Ascending aorta (tissue), 2 donors: ENCODE results near the gene CAMK2G. TPM values are rescaled to one million over a fixed set of nuclear protein-coding genes. Genes with fewer than 3 reads are reported as not detected.
"Not testable (repeated sequence)": the region's sequence is repeated elsewhere in the genome, so short reads cannot be mapped to it uniquely, and the experiment has no call there.

ENCODE experiments used
- DNase-seq, 2 donors: peaks; one replicate each; pipeline ENCODE4 v3.0.0-alpha.2; 2019; ENCODE audit warnings: low spot score in 2 of 2
- H3K27ac ChIP-seq, 2 donors: fragments of 200-600 bp; sonication (generic); one replicate each; pipeline ENCODE4 v1.5.1; 2016 to 2017; ENCODE audit warnings: mild to moderate bottlenecking in 1 of 2
- H3K27me3 ChIP-seq: fragments of 200-600 bp; sonication (generic); one replicate; pipeline ENCODE4 v1.5.1; 2017
- H3K36me3 ChIP-seq, 2 donors: fragments of 200-600 bp; sonication (generic); one replicate each; pipeline ENCODE4 v1.5.1; 2016
- H3K4me1 ChIP-seq, 2 donors: fragments of 200-600 bp; sonication (generic); one replicate each; pipeline ENCODE4 v1.5.1; 2016 to 2017; ENCODE audit warnings: mild to moderate bottlenecking in 1 of 2
- H3K4me3 ChIP-seq, 2 donors: fragments of 200-600 bp; sonication (generic); one replicate each; pipeline ENCODE4 v1.5.1; 2016 to 2017; ENCODE audit warnings: mild to moderate bottlenecking in 1 of 2
- H3K9me3 ChIP-seq, 2 donors: fragments of 200-600 bp; sonication (generic); one replicate each; pipeline ENCODE4 v1.5.1; 2016
- CTCF ChIP-seq, 3 experiments: fragments of 200-600 bp in 2 of 3; fragments of 450-650 bp in 1 of 3; sonication (generic) in 2 of 3; IDR thresholded peaks; one replicate each; pipeline ENCODE4 v1.5.1; 2016 to 2019; ENCODE audit warnings: antibody characterized with exemption in 3 of 3, mild to moderate bottlenecking in 1 of 3, moderate library complexity in 1 of 3
- intact Hi-C: fragments of 100-400 bp; cut with DNase I; formaldehyde crosslinking; loops from one replicate; pipeline ENCODE4 v1.15.1; 2023
- total RNA-seq: library from RNA; depleted of rRNA; stranded (reverse); fragments of >200 nt; gene quantifications from one replicate; pipeline ENCODE4 v1.1.0, GENCODE V29; 2016

CAMK2G gene
- total RNA-seq, 1 donor from 2014 or later, result 60.3 TPM

GRCh38 chr10:73798927-73799560 is 75.3 kb downstream of the CAMK2G start:
- H3K9me3 ChIP-seq, result no peaks in the 10 kb centered on the region
- intact Hi-C loops, result no loop called here
- TF ChIP-seq CTCF (IDR thresholded peaks at IDR 0.05), result no peak
- H3K4me3 ChIP-seq, result no peak overlapping the region
- no peaks in the 10 kb centered on the region for H3K27me3 ChIP-seq
- DNase-seq, result no peak
- no peak overlapping the region for H3K27ac ChIP-seq
- H3K4me1 ChIP-seq, result no peaks in the 10 kb centered on the region
- peaks cover 92 to 96% of the 10 kb centered on the region in 2 donors for H3K36me3 ChIP-seq

DNA sequence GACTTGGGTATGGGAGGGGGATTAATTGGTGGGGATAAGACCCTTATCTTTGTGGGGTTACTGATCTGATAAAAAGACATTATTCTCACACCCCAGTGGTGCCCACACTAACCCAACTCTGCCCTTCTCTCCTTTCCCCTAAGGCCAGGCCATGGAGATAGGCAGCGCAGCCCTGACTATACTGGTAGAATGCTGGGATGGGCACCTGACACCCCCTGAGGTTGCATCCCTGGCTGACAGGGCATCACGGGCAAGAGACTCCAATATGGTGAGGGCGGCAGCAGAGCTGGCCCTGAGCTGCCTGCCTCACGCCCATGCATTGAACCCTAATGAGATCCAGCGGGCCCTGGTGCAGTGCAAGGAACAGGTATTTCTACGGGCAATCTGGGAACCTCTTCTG is 76.3 kb downstream of the CAMK2G start:
- H3K36me3 ChIP-seq, result peaks cover 94 to 96% of the 10 kb centered on the region in 2 donors
- H3K9me3 ChIP-seq, result no peaks in the 10 kb centered on the region
- no peak overlapping the region for H3K27ac ChIP-seq
- intact Hi-C loops, result no loop called here
- H3K4me1 ChIP-seq, result no peaks in the 10 kb centered on the region
- no peaks in the 10 kb centered on the region for H3K27me3 ChIP-seq
- DNase-seq, result no peak
- no peak overlapping the region for H3K4me3 ChIP-seq
- TF ChIP-seq CTCF (IDR thresholded peaks at IDR 0.05), result no peak

DNA sequence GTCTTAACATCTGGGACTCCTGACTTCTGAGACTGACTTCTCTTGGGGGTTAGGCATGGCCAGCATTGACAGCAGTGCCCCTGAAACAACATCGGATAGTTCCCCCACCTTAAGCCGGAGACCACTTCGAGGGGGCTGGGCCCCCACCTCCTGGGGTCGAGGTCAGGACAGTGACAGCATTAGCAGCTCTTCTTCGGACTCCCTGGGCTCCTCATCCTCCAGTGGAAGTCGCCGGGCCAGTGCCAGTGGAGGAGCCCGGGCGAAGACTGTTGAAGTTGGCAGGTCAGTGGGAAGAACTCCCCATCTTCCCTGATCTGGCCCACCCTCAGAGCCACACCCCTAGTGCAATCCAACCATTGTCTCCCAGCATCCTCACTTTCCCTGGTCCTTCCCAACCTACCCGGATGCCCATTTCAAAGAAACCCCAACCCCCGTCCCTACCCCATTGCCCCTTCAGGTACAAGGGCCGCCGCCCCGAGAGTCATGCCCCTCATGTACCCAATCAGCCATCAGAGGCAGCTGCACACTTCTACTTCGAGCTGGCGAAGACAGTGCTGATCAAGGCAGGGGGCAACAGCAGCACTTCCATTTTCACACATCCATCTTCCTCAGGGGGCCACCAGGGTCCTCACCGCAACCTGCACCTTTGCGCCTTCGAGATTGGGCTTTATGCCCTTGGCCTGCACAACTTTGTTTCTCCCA is 76.9 kb downstream of the CAMK2G start:
- H3K27me3 ChIP-seq, result no peaks in the 10 kb centered on the region
- H3K4me3 ChIP-seq, result no peak overlapping the region
- no peaks in the 10 kb centered on the region for H3K4me1 ChIP-seq
- no peak overlapping the region for H3K27ac ChIP-seq
- no peak for DNase-seq
- no peaks in the 10 kb centered on the region for H3K9me3 ChIP-seq
- intact Hi-C loops, result no loop called here
- peaks cover 95 to 96% of the 10 kb centered on the region in 2 donors for H3K36me3 ChIP-seq
- no peak for TF ChIP-seq CTCF (IDR thresholded peaks at IDR 0.05)

GRCh38 chr10:73796766-73797165 is 77.6 kb downstream of the CAMK2G start:
- intact Hi-C loops, result no loop called here
- TF ChIP-seq CTCF (IDR thresholded peaks at IDR 0.05), result no peak
- Histone ChIP-seq H3K36me3 (peaks cover 95 to 96% of the 10 kb centered on the region in 2 donors), H3K9me3 (no peaks in the 10 kb centered on the region), H3K4me1 (no peaks in the 10 kb centered on the region), H3K27me3 (no peaks in the 10 kb centered on the region), H3K4me3 (no peak overlapping the region), H3K27ac (no peak overlapping the region)
- no peak for DNase-seq

DNA sequence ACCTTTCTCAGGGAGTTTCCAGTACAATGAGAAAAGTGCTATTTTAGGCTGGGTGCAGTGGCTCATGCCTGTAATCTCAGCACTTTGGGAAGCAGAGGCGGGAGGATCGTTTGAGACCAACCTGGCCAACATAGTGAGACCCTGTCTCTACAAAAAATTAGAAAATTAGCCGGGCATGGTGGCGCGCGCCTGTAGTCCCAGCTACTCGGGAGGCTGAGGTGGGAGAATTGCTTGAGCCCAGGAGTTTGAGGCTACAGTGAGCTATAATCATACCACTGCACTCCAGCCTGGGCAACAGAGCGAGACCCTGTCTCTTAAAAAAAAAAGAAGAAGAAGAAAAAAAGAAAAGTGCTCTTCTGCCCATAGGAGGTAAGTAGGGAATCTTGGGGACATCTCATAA is 78.3 kb downstream of the CAMK2G start:
- H3K4me3 ChIP-seq, H3K27me3 ChIP-seq, H3K4me1 ChIP-seq, H3K9me3 ChIP-seq, intact Hi-C loops, DNase-seq, H3K27ac ChIP-seq: not testable (repeated sequence)
- H3K36me3 ChIP-seq, result peaks cover 95 to 96% of the 10 kb centered on the region in 2 donors

DNA sequence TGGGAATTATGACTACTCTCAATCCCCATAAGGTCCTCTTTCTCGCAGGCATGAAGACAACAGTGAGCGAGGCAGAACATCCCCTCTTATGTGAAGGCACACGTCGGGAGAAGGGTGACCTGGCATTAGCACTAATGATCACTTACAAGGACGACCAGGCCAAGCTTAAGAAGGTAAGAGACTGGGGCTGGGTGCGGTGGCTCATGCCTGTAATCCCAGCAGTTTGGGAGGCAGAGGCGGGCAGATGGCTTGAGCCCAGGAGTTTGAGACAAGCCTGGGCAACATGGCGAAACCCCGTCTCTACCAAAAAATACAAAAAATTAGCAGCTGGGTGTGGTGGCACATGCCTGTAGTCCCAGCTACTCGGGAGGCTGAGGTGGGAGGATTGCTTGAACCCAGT is 78.9 kb downstream of the CAMK2G start:
- DNase-seq, H3K27ac ChIP-seq, H3K4me1 ChIP-seq, H3K27me3 ChIP-seq, intact Hi-C loops, H3K4me3 ChIP-seq, H3K9me3 ChIP-seq: not testable (repeated sequence)
- H3K36me3 ChIP-seq, result peaks cover 95 to 96% of the 10 kb centered on the region in 2 donors
